ENCODE data around the gene CEP128.

The CEP128 gene

DNA sequence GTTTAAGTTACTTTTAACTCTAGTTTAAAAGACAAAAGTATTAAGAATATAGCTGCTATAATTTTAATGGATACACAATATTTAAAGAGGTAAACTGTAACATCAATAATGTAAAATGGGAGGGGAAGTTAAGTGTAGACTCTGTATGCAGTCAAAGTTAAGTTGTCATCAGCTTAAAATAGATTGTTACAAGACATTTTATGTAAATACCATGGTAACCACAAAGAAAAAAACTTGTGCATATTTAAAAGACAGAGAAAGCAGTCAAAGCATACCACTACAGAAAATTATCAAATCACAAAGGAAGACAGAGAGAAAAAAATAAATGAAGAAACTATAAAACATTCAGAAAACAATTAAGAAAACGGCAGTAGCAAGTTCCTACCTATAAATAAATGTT is 73.3 kb downstream of the CEP128 start:
- no peak for DNase-seq

DNA sequence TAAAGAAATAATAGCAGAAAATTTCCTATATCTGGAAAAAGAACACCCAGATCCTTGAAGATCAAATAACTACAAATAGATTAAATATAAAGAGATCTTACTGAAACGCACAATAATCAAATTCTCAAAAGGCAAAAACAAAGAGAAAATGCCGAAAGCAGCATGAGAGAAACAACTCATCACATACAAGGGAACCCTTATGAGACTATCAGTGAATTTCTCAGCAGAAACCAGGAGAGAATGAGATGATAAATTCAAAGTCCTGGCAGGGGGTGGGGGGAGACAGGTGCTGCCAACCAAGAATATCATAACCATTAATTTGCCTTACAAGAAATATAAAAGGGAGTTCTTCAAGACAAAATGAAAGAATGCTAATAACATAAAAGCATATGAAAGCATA is 73.7 kb downstream of the CEP128 start:
- DNase-seq = no peak

GRCh38 chr14:80867091-80867490 is 74.4 kb downstream of the CEP128 start:
- DNase-seq = no peak

DNA sequence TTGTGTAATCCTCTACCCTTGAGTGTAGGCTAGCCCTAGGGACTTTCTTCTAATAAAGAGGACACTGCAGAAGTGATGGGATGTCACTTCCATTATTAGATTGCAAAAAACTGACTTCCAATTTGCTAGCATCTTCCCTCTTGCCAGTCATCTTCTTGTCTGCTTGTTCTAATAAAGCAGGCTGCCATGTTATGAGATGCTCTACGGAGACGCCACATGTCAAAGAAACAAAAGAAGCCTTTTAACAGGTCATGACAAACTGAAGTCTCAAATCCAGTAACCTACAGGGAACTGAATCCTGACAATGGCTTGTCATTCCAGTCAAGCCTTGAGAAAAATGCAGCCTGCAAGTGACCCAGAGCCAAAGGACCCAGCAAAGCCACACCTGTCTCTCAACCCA is 76.0 kb downstream of the CEP128 start:
- no peak for DNase-seq

DNA sequence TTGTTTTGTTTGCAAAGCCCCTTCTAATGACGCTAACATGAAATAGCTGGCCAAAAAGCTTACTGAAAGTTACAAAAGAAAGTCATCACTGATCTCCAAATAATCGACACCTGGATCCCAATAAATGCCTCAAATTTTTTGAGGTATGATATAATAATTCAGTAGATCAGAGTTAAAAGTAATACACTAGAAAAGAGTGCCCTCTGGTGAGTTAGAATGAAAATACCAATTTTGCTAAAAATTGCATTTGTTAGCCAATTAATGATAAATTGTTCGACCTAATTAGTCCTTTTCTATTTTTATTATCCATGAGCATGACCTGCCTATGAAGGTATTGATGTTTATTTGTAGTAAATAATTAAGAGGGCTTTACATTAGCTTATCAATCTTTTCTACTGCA is 78.6 kb downstream of the CEP128 start:
- DNase-seq = no peak

DNA sequence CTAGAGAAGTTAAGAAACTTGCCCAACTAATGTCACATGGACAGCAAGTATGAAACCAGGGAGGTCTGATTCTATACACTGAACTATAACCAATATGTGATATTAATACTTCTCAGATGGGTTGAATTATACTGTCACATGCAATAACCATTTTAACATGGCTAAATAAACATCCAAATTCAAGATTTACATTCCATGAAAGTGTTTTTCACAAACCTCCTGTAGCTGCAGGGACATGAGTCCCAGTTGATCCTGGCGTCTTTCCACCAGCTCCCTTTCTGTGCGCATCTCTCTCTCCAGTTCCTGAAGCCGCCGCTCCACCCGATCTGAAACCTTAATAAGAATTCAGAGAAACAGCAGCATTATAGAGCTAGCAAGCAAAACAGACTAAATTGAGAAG is 79.0 kb downstream of the CEP128 start:
- DNase-seq = no peak

DNA sequence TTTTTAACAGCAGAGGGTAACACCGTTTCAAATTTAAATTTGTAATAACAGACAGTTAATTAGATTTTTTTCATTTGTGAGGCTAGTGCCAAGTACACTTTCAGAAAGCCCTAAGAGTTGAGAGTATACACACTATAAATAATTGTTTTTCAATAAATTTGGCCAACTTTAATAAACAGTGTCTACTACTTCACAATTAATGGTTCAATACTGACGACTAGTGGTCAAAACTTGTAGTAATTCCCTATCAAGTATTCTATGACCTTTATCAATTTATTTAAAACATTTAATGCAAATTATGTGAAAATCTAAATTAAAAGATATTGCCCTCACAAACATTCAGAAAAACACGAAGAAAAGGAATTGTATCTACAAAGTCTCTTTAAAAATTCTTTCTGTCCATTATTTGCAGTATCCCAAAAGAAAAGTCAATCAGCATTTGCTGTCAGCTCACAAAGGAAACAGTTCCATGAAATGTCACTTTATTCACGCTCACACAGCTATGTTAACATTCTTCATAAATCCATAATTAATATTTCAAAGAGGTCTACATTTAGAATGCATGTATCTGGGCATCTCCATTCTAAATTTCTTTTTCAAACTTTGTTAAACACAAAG is 91.2 kb downstream of the CEP128 start:
- no peak for DNase-seq

GRCh38 chr14:80847070-80847469 is 94.5 kb downstream of the CEP128 start:
- DNase-seq = no peak

GRCh38 chr14:80845856-80846255 is 95.7 kb downstream of the CEP128 start:
- DNase-seq = no peak

- DNase-seq = no peak
Observed at GRCh38 chr14:80844872-80845271, 96.7 kb downstream of the CEP128 start.

DNA sequence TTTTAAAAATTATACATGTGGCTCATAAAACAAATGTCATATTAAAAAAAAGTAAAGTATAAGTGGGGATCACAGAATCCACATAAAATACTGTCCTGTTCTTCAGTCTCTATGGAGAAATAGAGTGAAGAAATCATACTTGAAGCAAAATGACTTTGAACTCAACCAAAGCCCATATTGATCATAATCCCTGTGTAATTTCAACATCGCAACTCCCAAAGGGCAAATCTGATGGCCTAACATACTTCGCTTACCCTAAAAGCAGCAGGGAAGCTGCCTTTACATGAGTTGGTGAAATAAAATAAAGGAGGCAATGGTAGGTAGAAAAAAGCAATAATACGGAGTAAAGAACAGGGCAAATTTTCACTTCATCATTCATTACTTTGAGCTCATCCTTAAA is 101.8 kb downstream of the CEP128 start:
- DNase-seq = no peak

DNA sequence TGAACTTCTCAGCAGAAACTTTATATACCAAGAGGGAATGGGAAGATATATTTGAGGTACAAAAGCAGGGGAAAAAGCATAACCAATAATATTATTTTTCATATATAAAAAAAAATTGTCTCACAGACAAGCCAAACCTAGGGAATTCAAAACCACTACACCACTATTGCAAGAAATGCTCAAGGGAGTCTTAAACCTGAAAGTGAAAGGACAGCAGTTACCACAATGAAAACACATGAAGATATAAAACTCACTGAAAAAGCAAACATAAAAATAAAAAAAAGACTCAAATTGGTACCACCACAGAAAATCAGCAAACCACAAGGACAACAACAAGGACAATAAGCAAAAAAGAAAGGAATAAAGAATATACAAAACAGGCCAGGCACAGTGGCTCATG is 131.9 kb downstream of the CEP128 start:
- no peak for DNase-seq

DNA sequence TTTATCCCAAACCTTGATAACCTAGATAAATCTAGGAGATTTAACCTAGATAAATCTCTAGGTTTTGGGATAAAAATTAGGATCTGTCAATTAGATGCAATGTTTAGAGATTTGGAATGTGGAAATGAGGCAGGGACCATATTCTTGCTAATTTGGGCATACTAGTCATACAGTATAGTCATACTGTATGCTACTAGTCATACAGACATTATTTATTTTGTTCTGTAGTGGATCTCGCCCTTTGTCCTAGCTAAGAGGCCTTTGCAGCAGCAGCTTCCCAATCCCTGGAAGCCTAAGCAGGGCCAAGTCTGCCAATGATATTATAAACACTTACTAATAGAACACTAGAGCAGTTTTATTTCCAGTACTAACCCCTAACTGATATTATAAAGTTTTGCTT is 136.4 kb downstream of the CEP128 start:
- DNase-seq = no peak

GRCh38 chr14:80798878-80799277 is 142.7 kb downstream of the CEP128 start:
- DNase-seq = no peak

DNA sequence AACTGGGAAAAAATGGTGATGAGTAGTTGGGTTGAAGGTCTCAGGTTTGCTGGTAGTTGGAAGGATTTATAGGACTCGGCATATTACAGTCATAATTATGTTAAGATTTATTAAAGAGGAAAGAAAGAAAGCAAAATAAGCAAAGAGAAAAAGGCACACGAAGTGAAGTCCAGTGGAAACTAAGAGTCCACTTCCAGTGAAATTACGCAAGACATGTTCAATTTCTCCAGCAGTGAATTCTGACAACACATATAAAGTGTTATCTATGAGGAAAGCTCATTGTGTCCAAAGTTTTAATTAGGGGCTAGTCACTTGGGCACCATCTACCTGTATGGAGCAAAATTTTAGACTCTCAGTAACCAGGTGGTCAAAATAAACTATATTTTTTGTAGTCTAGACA is 143.3 kb downstream of the CEP128 start:
- no peak for DNase-seq

DNA sequence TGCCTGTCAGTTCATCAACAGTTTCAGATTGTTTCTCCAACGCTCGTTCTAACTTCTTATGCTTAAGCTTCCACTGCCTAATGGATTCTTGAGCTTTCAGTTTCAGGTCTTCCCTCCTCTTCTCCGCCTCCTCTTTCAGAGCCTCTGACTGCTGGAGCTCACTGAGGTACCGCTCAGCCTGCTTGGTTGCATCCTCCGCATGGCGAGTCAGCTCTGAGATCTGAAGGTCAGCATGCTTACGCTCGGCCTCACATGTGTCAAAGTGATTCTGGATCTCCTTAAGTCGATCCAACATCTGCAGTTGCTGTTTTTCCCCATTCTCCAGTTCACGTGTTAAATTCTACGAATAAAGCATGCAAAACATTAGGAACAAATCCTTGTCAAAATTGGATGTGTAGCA is 148.8 kb downstream of the CEP128 start:
- DNase-seq = no peak

- no peak for DNase-seq
Observed at GRCh38 chr14:80787876-80788275, 153.7 kb downstream of the CEP128 start.

- no peak for DNase-seq
Observed at GRCh38 chr14:80784820-80785219, 156.7 kb downstream of the CEP128 start.

DNA sequence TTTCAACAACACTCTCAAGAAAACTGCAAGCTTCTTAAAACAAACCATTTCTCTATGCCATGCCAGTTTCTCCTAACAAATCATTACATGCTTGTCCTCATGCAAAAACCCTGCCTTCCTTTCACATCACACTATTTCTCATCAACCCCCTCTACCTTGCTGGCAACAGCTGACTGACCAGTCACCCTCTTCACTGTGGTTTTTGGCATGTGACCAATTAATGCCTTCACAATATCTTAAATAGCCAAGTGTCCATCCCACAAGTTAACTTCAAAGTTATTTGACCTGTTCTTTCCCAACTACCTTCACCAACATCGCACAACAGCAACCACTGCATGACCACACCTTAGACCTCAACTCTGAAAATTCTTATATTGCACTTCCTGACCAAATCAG is 159.6 kb downstream of the CEP128 start:
- DNase-seq = no peak

- DNase-seq = no peak
Observed at GRCh38 chr14:80780500-80780899, 161.0 kb downstream of the CEP128 start.

GRCh38 chr14:80776657-80777056 is 164.9 kb downstream of the CEP128 start:
- no peak for DNase-seq

DNA sequence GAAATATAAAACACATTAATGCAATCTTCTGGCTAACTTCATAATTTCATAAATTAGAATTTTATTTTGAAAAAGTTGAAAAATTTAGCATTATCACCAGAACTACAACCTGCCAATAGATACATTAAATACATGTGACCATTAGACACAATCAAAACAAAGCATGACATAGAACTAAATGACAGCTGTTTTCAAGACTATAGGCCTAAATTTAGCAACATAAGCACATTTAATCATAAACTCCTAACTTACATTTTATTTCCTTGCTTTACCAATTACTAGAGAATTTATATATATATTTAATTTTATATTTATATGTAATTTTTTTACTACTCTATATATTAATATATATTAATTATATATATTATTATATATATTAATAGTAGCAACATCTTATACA is 165.4 kb downstream of the CEP128 start:
- no peak for DNase-seq

DNA sequence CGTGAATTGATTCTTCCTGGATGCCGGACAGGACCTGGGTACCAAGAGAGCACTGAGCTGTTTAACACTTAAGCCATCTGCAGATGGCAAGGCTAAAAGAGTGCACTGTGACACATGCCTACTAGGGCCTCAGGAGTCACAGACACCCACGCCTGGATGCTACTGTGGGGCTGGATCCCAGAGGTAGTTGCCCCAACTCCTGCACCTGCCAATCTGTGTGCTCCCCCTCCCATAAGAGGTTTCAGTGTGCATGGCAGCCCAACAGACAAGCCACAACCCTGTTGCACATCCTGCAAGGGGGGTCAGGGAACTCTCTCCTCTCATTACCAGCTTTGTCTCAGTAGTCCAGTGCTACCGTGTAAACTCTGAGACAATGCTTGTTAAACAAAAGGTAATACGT is 169.0 kb downstream of the CEP128 start:
- DNase-seq = no peak

GRCh38 chr14:80771201-80771600 is 170.3 kb downstream of the CEP128 start:
- DNase-seq = no peak

DNA sequence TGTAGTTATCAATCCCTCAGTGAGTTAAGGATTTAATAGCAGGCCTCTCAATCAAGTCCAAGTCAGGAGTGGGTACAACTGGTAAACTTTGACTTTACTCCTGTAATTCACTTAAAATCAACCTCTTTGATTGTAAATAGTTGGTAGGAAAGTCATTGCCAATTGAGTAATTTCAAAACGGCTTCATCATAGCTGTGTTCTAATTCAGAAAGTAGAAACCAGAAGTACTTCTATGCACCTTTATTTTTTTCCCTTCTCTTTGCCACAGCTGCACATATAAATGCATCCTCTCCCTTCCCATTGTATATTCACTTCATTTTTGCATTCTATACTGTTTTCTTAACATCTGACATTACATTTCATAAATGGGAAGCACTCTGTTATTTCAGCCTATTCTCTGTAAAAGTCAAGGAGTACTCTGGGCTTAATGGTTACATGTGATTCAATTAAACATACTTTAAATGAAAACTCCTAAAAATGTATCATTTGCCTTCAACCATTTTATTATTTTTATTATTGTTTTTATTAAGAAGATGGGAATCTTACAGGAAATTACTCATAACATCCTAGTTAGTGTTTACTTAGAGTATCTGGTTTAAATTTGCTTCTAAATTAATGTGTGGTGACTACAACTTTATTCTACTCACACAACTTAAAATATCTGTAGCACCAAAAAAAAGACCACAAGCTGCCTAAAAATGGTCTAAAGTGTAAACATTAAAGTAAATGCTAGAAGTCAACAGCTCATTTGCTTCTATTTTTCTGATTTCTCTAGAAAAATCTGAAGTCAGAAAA is 171.2 kb downstream of the CEP128 start:
- no peak for DNase-seq

Measured in NCI-H1048 (cell line).